ENCODE data around the gene FTO. TPM values are rescaled to one million over a fixed set of nuclear protein-coding genes. Genes with fewer than 3 reads are reported as not detected.
"Not testable (repeated sequence)": the region's sequence is repeated elsewhere in the genome, so short reads cannot be mapped to it uniquely, and the experiment has no call there.

FTO gene
- total RNA-seq, 1 donor from 2014 or later, result 91.0 TPM

DNA sequence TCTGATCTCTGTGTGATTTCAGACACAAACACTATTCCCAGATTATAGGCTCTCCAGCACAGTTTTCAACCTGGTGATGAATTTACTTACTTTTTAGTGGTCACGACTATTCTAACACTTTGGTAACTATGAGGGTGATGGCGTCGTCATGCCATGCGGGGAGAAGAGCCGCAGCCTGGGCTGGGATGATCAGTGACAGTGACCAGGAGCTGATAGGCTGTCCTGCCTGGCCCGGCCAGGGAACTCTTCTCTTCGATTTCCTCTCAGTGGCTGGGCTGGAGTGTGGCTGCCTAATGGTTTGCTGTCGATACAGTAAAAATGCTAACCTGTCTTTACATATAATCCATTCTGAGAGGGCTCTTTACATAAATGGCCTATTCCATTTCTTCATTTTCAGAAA, 469.5 kb downstream of the FTO start:
- no peak for DNase-seq (ENCODE audit: low spot score)

DNA sequence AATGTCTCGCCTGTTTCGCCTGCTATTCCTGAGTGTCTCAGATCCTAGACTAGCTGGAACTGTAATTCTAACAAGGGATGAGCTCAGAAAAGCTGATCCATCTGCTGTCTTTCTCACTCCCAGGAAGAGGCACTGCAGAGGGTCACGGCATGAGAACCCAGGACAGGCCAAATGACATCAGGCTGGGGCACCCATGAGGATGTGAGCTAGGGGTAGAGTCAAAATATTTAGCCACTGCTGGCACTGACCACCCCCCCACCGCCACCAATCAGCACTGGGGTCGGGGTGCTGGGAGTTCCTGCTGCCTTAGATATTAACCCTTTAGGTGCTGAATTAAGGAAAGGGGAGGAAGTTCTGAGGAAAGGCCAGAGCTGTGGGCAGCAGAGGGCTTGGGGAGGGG, 470.2 kb downstream of the FTO start:
- DNase-seq (ENCODE audit: low spot score), result no peak

DNA sequence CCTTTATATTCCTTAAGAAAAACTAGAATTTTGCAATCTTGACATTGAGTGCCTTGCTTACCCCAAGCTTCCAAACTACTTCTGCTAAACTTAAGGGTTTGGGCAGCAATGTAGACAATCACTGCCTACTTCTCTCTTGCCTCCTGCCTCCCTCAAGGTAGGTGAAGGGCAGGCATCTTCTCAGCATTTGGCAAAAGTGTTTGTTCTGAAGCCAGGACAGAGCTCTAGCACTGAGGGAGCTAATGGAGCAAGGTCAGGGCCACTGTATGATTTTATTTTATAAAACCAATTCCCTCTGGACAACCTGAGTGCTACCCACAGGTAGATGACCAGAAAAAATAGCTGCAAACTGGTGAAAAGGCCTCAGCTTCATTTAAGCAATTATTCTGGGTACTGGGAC, 470.8 kb downstream of the FTO start:
- DNase-seq (ENCODE audit: low spot score), result no peak

DNA sequence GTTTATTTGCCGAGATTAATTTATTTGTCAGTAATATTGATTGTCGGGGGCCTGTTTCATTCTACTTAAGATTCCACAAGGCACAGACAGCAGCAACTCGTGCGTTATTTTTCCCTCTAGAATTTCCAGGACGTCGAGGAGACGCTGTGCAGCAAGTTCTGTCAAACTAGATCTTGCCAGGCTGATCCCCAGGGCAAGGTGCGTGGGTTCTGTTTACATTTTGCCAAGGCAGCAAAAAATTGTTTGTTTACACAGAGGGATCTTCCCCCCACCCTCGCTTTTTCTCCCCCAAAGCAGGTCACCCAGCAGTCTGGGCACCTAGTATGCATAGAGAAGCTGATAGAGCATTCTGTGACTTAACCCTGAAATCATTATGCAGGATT, 471.2 kb downstream of the FTO start:
- no peak for DNase-seq (ENCODE audit: low spot score)

DNA sequence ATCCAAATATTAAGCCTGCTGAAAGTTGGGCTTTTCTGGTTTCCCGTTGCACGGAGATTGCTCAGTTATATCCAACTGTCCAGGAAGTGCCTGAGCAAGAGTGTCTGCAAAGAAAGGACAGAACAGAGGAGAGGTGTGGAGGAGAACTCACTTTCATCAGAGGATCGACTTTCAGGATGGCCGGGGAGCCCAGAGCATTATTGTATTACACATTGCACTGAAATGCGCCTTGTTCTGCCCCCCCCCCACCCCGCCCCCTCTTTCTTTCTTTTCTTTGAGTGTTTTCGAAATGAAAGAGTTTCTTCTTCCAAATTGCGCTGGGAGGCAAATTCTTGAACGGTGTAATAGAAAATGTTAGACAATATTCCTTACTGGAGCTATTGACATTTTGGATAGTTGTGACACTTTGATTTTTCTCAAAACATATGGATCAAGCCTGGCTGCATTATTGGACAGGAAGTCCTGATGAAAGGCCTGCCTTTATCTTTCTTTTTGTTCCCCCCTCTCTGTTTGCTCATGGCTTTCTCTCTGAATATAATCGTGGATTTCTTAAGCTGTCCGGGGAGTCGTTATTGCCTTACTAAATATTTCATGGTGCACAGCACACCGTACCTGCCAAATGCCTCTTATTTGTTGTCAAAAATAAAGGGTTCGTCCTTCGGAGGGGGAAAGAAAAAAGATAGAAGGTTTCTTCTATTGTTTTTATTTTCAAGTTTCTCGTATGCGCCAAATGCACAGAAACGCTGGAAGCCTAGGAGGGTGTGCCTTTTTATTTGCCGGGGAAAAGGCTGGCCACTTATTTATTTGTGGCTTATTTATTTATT, 471.8 kb downstream of the FTO start:
- DNase-seq (ENCODE audit: low spot score), result no peak

DNA sequence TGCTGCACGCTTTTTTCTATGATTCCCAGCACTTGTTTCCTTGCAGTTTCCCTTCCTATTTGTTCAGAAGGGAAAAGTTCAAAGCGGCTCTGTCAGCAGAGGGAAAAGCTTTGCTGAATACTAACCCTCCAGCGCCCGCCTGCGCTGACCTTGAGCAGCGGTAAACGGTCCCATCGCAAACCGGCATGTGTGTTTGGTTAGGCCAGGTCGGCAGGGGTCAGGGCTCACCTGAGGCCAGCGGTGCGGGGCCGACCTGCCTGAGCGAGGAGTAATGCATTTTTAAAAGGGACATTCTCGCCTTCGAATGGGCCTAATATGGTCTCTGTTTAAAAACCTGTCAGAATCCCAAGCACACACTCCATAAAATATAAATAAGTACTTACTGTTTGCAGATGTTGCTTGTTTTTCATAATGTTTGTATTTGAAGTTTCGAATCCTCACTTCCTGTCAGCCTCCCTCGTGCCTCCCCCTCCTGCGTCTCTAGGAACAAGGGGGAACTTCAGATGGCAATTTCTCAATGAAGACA, 472.5 kb downstream of the FTO start:
- no peak for DNase-seq (ENCODE audit: low spot score)

DNA sequence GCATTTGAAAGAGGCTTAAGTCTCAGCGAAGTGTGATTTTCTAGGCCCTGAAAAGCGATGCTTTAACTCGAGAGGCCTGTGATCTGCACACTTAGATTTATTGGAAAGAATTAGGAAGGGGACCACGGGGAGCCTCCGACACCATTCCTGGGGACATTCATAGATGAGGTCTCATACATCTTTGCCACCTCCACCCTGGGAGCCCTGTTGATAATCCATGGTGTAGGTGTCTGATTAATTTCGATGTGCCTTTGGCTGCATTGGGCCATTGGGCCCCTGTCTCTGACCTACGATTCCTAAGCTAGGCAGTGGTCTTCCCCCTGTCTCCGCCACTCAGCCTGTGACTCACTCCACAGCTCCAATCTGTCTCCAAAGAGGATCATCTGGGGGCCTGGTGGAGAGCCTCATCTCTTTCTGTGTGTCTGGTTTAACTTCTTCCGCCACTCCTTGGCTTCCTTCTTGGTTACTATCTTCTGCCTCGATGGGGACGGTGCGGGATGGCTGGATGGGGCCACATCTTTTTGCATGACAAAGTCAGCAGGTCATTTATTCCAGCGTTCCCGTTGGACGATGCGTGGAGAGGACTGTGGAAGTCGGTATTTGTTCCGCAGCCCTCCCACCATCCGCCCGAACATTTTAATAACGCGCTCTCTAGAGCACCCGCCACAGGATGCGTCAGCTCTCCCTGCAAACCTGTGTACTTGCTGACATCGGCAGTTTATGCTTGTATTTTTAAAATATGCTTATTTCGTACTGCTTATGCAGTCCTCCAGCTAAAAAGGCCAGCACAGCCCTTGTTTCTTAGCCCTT, 473.3 kb downstream of the FTO start:
- no peak for DNase-seq (ENCODE audit: low spot score)

DNA sequence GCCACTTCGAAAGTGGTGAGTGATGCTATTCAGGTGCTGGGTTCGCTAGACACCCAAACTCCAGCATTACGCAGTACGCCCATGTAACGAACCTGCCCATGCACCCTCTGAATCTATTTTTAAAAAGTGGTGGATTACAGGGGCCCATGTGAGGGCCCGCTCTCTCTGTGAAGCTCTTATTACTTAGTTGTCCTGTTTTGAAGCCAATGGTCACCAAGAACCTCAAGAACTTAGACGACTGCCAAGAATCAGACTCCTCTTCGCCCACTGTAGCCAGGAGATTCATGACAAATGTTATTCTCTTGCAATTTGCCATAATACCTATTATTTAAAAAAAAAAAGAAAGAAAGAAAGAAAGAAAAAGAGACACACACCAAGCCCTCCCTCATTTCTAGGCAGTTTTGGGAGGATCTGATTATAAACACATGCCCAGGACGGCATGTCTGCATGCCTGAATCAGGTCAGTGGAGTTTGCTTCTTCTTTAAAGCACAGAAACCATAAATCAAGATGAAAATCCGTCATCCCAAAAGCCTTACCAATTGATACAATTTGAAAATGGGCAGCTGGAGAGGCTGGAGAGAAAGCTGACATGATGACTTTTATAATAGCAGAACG, 474.0 kb downstream of the FTO start:
- no peak for DNase-seq (ENCODE audit: low spot score)

DNA sequence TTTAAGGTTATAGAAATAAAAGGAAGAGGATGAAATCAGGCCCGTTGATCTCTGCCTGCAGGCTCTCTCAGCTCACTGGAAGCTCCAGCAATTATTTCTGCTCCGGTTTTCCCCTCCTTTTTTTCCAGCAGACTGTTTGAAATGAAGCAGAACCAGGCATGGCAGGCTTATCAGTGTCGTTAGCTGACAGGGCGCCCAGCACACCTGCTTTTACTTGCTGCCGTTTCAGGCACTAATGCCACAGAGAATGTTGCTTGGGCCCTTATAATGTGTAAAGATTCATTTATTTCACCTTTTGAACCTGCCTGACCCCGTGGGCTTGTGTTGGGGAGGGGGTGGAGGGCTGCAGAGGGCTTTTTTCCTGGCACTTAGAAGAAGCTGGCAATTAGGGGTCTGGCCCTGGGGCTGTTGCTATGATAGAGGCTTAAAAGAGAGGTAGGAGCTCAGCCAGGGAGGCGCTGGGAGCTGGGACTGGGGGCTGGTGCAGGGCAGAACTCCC, 474.6 kb downstream of the FTO start:
- no peak for DNase-seq (ENCODE audit: low spot score)

DNA sequence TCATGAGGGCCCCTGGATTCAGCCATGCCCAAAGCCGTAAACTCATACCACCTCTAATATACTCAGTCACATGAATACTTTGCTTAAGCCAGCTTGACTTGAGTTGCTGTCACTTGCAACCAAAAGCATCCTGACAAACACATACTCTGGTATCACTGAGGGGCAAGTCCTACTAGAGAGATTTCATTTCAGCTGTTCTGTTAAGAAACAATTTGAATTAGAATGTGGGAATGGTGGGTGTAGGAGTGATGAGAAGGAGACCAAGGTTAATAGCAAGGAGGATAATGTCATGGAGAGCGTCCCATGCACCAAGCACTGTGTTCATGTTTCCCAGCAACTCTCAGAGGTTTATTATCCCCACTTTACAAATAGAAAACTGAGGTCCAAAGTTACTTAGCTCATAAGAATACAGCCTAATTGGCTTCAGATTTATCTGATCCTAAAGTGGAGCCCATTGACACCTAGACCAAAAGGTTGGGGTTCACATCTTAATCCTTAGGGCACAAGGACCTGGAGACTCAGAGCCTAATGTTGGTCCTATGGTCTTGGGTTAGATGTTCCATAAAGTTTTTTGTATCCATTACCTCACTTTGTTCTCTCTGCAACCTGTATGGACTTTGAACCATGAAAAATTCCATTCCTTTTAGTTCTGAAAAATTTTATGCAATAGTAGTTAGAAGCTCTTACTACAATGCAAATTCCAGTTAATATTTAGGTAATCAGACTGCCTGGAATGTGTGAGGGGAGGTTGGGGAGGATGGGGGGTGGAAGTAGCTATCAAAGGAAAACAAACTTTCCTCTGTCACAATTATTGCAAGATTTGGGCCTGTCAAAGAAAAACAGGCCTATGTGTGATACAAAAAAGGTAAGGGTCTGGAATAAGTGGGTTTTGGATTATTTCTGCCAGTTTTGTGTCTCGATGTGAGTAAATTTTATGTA, 476.7 kb downstream of the FTO start:
- no peak for DNase-seq (ENCODE audit: low spot score)

DNA sequence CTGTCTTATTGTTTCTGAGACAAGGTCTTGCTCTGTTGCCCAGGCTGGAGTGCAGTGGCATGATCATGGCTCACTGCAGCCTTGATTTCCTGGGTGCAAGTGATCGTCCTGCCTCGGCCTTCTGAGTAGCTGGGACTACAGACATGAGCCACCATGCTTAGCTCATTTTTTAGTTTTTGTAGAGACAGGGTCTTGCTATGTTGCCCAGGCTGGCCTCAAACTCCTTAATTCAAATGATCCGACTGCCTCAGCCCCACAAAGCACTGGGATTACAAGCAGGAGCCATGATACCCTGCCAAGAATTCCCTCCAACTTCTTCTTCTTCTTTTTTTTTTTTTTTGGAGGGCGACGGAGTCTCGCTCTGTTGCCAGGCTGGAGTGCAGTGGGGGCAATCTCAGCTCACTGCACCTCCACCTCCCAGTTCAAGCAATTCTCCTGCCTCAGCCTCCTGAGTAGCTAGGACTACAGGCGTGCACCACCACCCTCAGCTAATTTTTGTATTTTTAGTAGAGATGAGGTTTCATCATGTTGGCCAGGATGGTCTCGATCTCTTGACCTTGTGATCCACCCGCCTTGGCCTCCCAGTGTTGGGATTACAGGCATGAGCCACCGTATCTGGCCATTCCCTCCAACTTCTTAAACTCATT, 477.9 kb downstream of the FTO start:
- not testable (repeated sequence) for DNase-seq (ENCODE audit: low spot score)

DNA sequence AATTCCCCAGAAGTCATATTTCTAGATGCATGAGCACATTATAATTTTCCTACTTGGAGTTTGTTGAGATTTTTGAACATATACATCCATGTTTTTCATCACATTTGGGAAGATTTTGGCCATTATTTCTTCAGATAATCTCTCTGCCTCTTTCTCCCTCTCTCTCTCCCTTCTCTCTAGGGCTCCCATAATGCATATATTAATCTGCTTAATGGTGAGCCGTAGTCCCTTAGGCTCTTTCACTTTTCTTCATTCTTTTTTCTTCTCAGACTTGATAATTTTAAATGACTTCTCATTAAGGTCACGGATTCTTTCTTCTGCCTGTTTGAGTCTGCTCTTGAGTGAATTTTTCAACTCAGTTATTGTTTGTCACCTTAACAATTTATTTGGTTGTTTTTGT, 481.1 kb downstream of the FTO start:
- no peak for DNase-seq (ENCODE audit: low spot score)

DNA sequence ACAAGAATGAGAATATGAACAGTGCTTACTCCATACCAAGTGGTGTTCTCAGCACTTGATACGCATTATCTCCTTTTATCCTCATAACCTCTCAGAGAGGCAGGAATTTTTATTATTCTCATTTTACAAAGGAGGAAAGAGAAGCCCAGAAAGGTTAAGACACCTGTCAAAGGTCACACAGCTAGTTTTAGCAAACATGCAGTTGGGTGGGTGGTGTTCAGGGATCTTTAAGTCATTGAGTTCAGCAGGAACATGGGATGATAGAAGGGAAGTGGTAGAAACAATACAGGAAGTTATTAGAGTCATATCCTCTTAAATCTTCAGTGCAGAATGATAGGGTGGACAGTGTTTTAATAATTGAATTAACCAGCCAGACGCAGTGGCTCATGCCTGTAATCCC, 487.2 kb downstream of the FTO start:
- no peak for DNase-seq (ENCODE audit: low spot score)

DNA sequence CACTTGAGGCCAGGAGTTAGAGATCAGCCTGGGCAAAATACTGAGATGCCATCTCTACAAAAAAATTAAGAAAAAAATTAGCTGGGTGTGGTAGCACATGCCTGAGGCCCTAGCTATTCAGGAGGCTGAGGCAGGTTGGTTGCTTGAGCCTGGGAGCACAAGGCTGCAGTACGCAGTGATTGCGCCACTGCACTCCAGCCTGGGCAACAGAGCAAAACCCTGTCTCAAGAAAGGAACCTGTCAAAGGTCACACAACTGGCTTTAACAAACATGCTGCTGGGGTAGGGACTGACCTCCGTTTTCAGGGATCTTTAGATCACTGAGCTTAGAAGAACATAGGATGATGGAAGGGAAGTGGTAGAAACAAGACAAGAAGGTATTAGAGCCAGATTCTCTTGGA, 487.6 kb downstream of the FTO start:
- DNase-seq (ENCODE audit: low spot score), result no peak

DNA sequence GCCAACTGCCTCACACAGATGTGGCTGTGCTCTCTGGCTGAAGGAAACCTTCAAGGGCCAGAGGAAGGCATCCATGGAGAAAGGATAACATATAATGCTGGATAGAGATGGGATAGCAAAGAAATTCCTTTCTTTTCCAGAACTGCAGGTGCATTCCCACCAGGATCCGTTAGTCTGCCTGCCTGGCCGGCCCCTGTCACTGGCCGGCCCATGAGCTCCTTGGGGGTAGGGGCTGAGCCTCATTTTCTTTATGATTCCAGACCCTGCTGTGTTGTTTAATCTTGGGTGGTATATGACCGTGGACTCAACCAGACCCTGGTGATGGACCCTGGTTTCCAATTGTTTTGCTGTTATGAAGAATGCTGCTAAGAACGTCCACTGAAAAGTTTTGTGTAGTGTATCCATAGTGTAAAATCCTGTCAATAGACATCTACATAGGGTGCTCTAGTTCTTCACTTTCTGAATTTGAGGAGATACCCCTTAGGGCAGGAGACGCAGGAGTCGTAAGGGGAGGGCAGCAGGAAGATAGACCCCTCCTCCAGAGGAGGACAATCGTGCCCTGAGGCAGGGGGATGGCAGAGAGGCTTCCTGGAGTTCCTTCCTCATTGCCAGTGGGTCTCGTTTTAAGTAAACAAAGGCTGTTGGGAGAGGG, 489.2 kb downstream of the FTO start:
- DNase-seq (ENCODE audit: low spot score), result no peak

DNA sequence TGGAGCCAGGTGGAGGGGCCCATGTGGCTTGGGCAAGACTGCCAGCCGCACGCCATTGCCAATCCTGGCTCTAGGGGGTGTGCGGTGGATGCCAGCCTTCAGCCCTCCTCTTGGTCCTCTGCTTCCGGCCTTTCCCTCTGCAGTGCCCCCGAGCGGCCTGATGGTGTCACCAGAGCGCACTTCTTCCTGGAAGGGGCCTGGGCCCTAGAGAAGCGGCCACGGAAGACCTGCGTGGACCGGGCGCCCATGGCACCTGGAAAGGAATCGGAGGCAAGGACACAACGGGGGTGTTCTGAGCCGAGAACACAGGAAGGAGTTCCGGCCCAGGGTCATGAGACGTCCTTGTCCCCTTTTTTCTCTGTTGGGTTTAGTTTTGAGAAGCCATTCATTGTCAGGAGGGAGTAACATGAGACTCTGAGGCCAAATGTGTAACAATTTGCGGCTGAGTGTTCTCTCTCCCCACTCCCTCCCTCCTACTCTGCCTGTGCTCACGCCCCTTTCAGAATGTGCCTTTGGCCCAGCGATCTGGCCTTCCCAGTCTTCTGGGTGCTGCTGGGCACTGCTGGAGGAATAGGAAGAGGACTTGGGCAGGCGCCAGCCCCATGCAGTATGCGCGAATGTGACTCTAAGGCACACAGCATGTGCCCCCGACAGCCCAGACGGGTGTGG, 489.8 kb downstream of the FTO start:
- DNase-seq (ENCODE audit: low spot score), result no peak

DNA sequence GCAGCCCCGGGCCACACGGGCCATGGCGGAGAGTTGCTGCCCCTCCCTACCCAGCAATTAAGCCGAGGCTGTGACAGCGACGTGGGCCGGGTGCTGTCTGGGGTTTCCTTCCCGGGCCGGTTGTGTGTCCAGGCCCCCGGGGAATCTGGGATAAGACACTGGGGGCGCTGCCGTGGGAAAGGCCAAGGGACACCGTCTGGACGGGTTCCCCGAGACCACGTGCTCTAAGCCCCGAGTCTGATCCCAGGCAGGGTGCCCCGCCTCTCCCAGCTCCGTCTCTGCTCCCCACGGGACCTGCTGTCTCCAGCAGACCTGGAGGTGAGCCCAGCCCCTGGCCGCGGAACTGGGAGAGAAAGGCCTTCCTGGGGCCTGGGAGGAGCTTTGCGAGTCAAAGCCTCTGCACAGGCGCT, 490.4 kb downstream of the FTO start:
- no peak for DNase-seq (ENCODE audit: low spot score)

DNA sequence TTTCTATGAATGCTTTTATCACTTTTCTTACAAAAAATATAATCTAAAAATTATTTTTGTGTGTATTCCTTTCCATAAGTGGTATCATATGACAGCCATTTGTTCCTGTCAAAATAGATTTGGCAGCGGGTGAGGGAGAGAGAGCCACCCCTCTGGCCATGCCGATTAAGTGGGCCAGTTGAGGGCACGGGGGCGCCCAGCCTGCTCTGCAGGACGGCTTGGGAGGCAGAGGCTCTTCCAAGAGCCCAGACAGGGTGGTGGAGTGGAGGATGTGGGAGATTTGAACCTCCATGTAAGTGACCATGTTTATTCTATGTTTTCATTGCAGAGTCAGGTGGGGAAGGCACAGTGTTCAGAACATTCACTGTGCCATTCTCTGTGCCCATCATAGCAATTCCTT, 493.8 kb downstream of the FTO start:
- no peak for DNase-seq (ENCODE audit: low spot score)
